HT1080 (cell line): ENCODE results near the gene PIK3R2. TPM values are rescaled to one million over a fixed set of nuclear protein-coding genes. Genes with fewer than 3 reads are reported as not detected.
A peak's percentile ranks its signal among the peaks of the same experiment; 100 is the strongest.
"Not testable (repeated sequence)": the region's sequence is repeated elsewhere in the genome, so short reads cannot be mapped to it uniquely, and the experiment has no call there.

Experiments
- DNase-seq: peaks from one replicate; pipeline ENCODE4 v3.0.0-alpha.2; 2015; ENCODE audit warnings: low read depth
- small RNA-seq: library from RNA; depleted of rRNA; stranded (forward); fragments of <200 nt; gene quantifications from one replicate; pipeline ENCODE3, GENCODE V24; 2014
- total RNA-seq: library from RNA; depleted of rRNA; stranded (reverse); fragments of >200 nt; shearing (Covaris generic); gene quantifications from 2 replicates; pipeline ENCODE4 v1.2.3, GENCODE V29; 2014; rRNA removed

PIK3R2 gene
- total RNA-seq, 1 experiment from 2014 or later = 21.1 TPM

DNA sequence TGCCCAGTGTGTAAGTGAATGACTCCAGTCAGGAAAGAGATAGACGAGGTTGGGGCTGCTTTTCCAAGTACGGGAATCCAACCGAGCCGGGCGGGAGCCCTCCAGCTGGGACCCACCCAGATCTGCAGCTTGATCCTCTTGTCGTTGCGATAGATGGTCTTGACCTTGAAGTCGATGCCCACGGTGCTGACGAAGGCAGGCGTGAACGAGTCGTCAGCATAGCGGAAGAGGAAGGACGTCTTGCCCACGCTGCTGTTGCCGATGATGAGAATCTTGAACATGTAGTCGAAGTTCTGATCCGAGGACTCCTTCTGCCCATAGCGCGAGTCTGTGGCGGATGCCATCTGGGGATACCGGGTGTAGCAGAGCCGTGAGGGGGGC, 49.4 kb downstream of the PIK3R2 start:
- DNase-seq = no peak

DNA sequence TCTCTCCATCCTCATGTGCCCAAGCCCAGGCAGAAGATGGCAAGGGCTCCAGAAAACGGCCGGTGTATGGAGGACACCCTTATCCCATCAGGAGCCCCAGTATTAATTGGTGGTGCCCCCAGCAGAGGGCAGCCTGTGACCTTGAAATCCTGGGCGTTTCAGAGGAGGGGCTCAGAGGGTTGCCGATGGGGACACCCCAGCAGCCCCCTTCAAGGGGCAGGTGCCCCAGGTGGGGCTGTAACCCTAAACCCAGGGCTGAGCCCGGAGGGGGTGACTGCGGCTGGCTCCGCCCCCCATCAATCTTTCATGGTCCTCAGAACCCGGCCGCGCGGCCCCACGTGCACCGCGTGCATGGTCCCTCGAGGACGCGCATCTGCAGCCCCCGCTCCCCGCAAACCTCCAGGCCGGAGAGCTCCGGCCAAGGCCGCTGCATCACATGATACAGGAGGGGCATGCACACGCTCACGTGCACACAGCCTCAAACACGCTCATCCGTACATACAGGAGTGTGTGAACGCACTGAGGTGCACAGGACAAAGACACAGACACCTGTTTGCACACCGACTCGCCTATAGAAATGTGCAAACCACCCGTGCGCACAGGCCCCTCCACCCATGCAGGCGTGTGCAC, 49.9 kb downstream of the PIK3R2 start:
- no peak for DNase-seq

DNA sequence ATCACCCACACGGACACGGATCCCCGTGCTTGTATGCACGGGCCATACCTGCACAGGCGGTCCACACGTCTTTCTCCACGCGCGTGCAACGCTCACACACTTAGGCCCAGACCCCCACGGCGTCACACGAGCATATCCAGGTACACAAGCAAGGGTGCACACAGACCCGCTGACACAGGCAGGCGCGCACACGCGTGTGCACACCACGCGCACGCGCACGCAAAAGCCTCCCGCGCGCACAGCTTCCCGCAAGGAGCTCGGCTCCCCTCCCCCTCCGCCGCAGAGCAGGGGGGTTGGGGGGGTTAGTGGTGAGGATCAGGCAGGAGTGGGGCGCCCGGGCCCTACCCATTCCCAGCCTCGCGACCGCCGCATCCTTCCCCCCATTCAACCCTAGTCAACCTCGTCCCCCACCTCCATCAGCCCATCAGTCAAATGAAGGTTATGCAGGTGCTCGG, 50.5 kb downstream of the PIK3R2 start:
- DNase-seq = no peak

DNA sequence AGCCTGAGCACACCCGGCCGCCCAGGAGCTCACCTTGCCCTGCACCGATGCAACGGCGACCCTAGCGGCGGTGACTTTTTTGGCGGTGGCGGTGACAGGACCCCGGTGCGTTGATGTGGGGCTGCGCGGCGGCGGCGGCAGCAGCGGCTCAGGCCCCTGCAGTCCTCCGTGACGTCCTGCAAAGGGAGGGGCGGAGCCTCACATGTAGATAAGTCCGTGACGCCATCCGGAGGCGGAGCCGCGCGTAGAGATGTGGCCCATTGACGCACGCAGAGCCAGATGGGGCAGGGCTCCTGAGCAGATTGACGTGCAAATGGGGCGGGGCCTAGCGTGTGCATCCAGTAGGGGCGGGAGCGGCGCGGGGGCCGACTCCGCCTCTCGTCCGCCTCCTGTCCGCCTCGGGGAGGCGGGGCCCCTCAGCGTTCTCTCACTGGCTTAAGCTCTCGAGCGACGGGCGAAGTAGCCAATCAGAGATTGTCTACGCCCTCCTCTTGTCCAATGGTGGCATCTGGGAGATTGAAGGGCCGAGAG, 51.0 kb downstream of the PIK3R2 start, which contains the start of gene RAB3A:
RAB3A (minus strand) TSS at position 180 of the 531 bp plus-strand sequence. CDS start 1,302 bp downstream, outside the sequence.
- peak; percentile 100 for DNase-seq

DNA sequence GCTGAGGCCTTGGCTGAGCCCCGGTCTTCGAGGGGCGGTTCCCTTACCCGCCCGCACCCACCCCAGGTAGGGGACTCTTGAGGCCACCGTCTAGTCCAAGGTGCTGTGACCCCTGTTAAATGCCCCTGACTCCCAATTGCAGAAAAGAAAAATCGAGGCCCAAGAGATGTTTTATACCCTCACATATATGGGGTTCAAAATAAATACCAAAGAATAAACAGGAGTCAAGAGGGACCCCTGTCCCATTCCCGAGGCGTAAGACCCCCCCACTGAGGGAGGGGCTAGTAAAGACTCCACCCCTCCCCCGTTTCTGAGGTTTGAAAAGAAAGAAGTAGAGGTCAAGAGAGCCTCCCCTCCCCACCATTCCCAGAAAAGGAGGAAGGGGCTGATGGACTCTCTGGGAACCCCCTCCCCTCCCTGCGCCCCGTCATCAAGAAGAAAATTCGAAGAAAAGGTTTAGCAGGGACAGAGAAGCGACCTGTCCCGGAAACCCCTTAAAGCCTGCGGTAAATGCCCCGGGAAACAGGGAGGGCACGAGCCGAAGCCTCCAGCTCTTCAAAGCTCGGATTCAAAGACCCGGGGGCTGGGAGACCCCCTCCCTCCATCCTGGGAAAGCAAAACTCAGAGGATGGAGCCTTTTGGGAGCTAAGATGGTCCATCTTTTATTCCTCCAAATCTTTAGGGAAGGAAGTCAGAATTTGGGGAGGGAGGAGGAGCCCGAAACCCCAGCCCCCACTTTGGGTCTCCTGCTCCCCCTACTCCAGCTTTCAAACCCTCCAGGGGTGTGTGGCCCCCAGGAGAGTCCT, 51.6 kb downstream of the PIK3R2 start:
- DNase-seq = peak; percentile 7

DNA sequence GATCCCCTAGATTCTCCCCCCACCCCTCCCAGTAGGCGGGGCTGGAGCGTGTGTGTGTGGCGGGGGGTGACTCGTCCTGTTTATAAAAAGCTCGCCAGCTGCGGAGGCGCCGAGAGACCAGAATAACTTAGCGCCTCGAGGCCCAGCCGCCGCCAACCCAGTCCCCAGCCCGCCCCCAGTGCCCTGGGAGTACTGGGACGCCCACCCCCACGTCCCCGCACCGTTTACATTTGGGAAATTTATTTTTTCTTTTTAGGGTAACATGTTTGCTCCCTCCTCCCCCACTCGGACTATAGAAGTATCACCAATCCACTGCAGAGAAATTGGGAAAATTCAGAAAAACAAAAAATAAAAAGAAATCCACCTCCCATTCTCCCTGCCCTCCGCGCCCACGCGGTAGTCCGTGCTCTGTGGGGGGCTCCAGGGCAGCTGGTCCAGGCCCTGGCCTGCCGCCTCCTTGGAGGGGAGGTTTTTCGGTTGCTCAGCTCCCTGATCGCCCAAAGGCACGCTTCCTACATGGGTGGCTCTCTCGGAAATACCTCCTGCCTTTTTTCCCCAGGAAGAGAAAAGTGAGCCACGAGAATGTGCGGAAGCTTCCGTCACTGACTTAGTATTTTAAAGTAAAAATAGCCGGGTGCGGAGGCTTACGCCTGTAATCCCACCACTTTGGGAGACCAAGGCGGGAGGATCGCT, 52.4 kb downstream of the PIK3R2 start:
- peak; percentile 22 for DNase-seq

DNA sequence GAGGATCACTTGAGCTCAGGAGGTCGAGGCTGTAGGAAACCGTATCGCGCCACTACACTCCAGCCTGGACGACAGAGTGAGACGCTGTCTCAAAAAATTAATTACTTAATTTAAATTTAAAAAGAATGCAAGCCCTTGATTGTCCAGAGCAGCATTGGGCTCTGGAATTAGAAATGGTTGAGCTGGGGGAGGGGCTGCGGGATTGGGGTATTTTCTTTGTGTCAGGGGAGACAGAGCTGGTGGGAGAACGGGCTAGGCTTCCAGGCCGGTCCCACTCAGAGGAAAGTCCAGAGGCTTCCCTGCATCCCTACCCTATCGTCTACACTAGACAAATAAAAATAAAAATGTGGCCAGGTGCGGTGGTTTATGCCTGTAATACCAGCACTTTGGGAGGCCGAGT, 53.1 kb downstream of the PIK3R2 start:
- DNase-seq = no peak

DNA sequence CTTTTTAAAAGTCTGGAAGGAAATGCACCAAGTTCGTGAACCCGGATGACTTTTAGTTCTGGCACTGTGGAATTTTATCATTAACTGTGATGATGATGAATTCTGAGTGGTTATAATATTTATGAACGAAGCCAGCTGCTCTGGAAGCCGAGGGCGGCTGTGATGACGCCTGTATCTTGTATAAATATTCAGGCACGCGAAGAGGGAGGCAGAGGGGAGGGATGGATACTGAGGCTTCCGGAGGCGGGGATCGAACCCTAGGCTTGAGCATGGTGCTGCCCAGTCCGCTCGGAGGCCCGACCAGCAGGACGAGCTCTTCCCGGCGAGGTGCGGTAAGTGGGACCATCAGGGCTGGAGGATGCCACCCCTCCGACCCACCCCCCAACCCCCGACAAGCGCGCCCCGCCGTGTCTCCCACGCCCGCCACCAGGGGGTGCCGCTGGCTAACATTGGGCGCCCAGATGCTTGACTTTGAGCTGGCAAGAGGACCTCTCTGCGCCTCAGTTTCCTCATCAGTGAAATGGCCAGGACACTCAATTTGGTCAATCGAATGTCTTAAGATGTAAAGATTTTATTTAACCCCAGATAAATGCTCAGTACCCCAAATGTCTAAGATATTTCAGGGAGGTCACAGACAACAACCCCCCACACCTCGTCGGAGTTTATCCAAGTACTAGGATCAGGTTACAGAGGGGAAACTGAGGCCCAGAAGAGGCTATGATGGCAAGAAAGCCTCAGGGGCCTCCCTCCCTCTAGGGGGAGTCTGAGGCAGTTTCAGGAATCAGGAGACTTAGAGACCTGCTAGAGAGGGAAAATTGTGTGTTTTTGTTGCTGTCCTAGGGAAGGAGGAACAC, 55.4 kb downstream of the PIK3R2 start:
- DNase-seq = no peak

DNA sequence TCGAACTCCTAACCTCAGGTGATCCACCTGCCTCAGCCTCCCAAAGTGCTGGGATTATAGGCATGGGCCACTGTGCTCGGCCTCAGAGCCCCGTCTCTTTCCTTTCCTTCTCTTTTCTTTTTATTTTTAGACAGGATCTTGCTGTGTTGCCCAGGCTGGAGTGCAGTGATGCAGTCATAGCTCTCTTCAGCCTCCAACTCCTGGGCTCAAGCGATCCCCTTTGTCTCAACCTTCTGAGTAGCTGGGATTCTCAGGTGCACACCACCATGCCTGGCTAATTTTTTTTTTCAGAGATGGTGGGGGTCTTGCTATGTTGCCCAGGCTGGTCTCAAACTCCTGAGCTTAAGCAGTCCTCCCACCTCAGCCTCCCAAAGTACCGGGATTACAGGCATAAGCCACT, 56.9 kb downstream of the PIK3R2 start:
- DNase-seq = not testable (repeated sequence)

DNA sequence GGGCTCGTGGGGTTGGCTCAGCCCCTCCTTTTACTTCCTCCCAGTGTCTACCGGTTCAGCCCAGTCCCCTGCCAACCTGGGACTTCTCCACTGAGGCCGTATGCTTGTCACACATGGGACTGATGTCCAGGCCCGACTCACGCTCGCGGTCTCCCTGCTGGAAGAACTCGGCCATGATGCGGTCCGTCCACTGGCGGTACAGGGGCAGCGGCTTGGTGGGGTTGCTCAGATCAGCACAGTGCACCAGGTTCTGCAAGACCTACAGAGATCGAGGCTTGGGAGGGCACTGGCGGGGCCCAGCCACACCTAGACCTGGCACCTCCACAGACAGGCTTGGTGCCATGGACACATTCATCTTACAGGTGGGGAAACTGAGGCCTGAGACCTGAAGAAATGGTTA, 58.7 kb downstream of the PIK3R2 start:
- DNase-seq = no peak

DNA sequence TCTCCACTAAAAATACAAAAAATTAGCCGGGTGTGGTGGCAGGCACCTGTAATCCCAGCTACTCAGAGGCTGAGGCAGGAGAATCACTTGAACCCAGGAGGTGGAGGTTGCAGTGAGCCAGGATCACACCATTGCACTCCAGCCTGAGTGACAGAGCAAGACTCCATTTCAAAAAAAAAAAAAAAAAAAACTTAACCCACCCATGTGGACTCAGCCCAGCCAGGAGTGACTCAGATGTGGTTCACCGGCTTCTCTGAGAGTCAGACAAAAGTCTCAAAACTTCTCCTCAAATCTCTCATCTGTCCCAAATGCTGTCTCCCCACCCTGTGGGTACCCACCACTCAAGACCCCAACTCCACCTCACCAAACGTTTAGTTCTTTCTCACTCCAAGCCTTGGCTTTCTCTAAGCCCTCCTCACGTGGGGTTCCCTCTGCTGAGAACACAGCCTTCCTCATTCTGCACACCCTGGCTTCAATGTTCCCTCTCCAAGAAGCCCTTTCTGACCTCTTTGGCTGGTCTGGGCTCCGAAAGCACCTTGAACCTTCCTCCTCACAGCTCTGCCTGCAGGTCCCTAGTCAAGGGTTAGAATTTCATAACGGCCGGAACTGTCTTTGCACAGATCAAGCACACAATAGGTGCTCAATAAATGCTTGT, 61.9 kb downstream of the PIK3R2 start:
- peak; percentile 61 for DNase-seq

DNA sequence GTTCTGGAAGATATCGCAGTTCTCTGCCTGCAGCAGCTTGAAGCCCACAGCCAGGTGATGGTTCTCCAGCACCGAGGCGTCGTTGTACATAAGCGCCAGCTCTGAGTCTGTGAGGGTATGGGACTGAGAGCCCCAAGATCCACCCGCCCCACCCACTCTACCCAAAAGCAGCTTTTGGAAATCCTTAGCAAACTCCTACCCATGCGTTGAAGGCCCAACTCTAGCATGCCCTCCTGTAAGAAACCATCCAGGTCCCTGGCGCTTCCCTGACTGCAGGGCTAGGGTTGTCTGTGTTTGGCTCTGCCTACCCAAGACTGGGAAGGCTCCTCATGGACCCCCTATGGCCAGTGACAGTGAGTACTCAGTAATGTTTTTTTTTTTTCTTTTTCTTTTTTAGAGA, 63.8 kb downstream of the PIK3R2 start:
- no peak for DNase-seq

DNA sequence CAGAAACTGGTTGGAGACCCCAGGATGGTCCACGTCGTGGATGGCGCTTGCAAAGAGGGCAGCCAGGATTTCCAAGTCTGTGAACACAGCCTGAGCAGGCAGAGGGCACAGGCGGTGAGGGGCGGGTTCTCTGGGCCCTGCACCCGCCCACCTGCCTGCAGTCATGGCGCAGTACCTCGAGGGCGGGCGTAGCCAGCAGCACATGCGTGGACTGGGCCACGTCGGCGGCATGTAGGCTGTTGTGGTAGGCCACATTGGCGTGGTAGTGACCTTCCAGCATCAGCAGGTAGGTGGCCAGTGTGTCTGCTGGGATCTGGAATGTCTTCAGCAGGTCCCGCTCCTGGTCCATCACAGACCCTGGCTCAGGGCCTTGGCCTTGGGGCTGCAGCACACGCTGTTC, 65.2 kb downstream of the PIK3R2 start:
- DNase-seq = no peak

DNA sequence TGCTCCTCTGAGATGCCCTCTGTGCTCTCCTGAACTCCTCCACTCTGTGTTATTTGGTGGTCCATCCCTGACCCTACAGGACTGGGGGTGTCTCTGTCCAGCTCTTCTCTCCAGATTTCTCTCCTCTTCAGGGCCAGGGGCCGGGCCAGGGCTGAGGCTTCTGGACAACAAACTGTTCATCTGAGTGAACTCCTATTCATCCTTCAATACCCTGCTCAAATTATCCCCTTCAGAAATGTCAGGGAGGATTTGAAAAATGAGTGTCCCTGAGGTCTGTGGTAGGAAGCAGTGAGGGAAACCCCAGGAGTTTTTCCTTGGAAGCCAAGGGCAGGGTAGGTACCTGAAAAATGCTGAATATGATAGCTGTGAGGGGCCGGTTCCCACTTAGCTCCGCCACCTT, 65.6 kb downstream of the PIK3R2 start:
- DNase-seq = no peak

Small RNA genes within 50 kb of the gene (small RNA-seq; reads per million reads assigned to genes)
- gene IFI30 = not detected

Other genes with a start within 250 kb of the PIK3R2 start
- gene CCDC124, start 220.1 kb upstream of the PIK3R2 start, total RNA-seq = 50.8 and 70.0 TPM in 2 replicates
- not detected in 2 replicates for gene KCNN1, start 186.1 kb upstream of the PIK3R2 start, total RNA-seq
- gene ARRDC2, start 145.0 kb upstream of the PIK3R2 start, total RNA-seq = 8.7 and 10.3 TPM in 2 replicates
- 0.13 and 1.0 TPM in 2 replicates for gene IL12RB1, start 66.2 kb upstream of the PIK3R2 start, total RNA-seq
- gene MAST3, start 55.4 kb upstream of the PIK3R2 start, total RNA-seq = 1.4 and 2.3 TPM in 2 replicates
- gene IFI30, start 20.6 kb downstream of the PIK3R2 start, total RNA-seq = 1.5 and 2.3 TPM in 2 replicates
- 17.0 and 23.4 TPM in 2 replicates for gene MPV17L2, start 40.1 kb downstream of the PIK3R2 start, total RNA-seq
- gene RAB3A, start 50.9 kb downstream of the PIK3R2 start, total RNA-seq = 1.3 and 2.4 TPM in 2 replicates
- 0.13 TPM in 1 of 2 replicates, not detected in the other for gene PDE4C, start 73.3 kb downstream of the PIK3R2 start, total RNA-seq
- not detected in 2 replicates for gene IQCN, start 121.3 kb downstream of the PIK3R2 start, total RNA-seq
- 55.4 and 64.5 TPM in 2 replicates for gene JUND, start 128.5 kb downstream of the PIK3R2 start, total RNA-seq
- gene LSM4, start 169.9 kb downstream of the PIK3R2 start, total RNA-seq = 456 and 535 TPM in 2 replicates
- gene PGPEP1, start 187.4 kb downstream of the PIK3R2 start, total RNA-seq = 9.1 and 20.9 TPM in 2 replicates
- gene GDF15, start 233.0 kb downstream of the PIK3R2 start, total RNA-seq = 97.3 and 120 TPM in 2 replicates
- gene LRRC25, start 244.5 kb downstream of the PIK3R2 start, total RNA-seq = not detected in 2 replicates